GM21367 (cell line): ENCODE measurements around the gene GAS2L3.
A peak's percentile ranks its signal among the peaks of the same experiment; 100 is the strongest.

ENCODE experiments used
- ATAC-seq: cut with Tn5 transposase; IDR thresholded peaks from one replicate; pipeline ENCODE4 v1.9.1; 2021; ENCODE audit not compliant: unreplicated experiment

The GAS2L3 gene

DNA sequence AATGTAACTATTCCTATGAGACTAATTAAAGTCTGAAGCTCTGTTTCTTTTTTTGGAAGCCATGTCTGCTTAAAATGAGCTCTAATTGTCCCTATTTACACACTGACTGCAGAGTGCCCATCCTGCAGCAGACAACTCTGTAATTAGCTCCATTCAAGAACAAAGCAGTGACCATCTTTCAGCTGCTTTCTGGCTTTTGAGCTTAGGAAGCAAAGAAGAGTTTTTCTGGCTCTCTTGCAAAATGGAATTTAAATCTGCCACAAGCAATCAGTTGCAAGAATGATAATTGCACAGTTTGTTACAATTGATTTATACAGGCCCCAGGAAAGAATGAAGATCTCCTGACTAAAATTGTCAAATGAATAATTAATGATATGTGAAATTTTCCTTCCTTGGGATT lies 83.4 kb downstream of the GAS2L3 start:
- no peak for ATAC-seq

- no peak for ATAC-seq
Measured at GRCh38 chr12:100661300-100661951, 87.9 kb downstream of the GAS2L3 start.

DNA sequence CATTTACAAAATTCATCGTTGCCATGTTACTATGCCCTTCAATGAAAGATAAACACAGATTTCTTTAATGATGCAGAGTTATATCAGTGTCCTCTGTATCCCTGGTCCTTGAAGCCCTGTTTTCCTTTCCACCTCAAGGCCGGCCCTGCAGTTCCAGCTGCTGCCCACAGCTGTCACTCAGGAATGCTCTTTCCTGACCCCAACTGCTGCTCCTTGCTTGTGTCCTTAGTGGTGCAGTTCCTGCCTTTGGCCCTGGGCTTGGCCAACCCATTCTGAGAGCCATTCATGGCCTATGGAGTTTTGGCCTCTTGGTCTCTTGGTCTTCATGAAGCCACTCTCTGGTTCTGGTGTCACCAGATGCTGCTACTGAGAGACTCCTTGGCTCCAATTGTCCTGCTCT lies 93.1 kb downstream of the GAS2L3 start:
- no peak for ATAC-seq

DNA sequence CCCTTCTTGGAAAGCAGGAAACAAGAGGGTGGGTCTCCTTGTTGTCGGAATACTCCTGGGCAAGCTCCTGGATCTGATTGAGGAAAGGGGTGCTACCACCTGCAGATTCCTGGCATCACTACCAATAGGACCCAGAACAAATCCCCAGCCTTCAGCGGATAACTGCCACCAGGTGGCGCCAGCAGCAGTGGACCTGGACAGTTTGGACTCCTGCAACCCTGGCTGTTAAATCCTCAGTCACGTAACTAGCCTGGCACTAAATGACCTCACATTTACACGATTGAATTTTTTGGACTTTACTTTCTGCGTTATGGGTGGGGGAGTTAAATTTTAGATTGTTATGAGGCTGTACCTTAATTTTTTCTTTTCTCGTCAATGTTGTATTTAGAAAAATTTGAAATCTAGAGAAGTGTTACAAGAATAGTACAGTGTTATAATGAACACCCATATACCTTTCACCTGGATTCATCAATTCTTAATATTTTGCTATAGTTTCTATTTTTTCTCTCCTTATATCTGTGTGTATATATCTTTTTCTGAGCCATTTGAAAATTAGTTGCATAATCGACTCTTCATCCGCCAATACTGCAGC lies 95.6 kb downstream of the GAS2L3 start:
- ATAC-seq: peak; percentile 75

GRCh38 chr12:100669922-100670321 lies 96.4 kb downstream of the GAS2L3 start:
- ATAC-seq: no peak

DNA sequence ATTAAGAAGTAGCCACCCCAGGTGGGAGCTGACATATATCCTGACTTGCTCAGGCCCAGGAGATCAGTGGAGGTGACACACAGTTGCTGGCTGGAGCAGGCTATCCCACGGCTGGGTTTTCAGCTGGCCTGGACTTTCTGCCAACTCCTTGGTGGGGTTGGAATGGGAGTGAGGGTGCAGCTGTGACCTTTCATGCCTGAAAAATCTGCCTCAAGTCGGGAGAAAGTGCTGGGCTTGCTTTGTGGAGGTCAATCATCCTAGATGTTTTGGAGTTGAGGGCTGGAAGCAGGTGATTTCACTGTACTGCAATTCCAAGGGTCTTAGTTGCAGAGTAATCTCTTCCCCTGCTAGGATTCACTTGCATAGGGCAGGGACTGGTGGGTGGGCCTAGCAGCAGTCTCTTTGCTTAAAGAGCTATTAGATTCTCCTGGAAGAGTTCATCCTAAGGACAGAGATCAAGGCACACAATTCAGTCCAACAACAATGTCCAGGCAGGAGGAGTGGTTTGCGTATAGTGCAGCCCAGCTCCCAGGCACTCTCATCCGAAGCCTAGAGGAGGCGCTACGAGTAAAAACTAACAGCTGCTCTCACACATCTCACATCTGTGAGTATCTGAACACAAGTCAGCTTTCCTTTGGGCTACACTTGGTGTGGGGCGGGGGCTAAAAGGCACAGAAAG lies 98.1 kb downstream of the GAS2L3 start:
- peak; percentile 10 for ATAC-seq

DNA sequence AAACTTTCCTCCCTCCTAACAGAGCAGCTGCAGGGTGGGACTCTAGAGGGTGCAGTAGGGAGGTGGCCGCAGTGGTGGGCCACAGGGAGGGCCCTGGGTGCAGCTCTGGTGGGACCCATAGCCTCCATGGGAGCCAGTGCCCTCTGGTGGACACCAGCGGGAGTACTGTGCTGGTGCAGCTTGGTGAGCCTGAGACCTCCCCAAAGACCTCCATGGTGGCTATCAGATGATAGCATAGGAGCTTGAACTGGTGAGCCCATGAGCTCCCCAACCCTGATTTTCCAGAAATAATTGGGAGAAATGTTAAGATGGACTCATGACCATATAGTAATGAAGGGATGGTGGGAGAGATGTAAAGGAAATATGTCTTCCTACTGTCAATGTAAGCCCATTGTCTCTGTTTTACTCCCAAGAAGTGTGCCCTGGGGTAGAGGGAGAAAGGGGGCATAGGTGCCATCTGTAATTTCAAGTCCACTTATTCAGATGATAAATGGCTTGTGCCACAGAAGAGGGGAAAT lies 98.7 kb downstream of the GAS2L3 start:
- ATAC-seq: peak; percentile 84

- no peak for ATAC-seq
Measured at GRCh38 chr12:100674036-100674888, 100.8 kb downstream of the GAS2L3 start.
